ENCODE results near the gene FAM240A.

GRCh38 chr3:46584598-46585467 lies 27.5 kb upstream of the FAM240A start:
- TF ChIP-seq CTCF (conservative IDR thresholded peaks at IDR 0.05) (no peak), EZH2 (IDR thresholded peaks at IDR 0.05; ENCODE audit: low read depth) (no peak)
